ENCODE measurements around the gene MICAL3.

- TF ChIP-seq ZFP36 (IDR thresholded peaks at IDR 0.05; ENCODE audit: borderline replicate concordance, partially characterized antibody), result no peak
- no peak for TF ChIP-seq RAD21 (conservative IDR thresholded peaks at IDR 0.05 in 1 of 2, IDR thresholded peaks at IDR 0.05 in 1 of 2)
- TF ChIP-seq, protein P1, sequence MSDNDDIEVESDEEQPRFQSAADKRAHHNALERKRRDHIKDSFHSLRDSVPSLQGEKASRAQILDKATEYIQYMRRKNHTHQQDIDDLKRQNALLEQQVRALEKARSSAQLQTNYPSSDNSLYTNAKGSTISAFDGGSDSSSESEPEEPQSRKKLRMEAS (IDR thresholded peaks at IDR 0.05), result no peak
- TF ChIP-seq POLR2A (IDR thresholded peaks at IDR 0.05; ENCODE audit: low read length), result no peak
- TF ChIP-seq TFCP2L1 (CRISPR knock-in tag; IDR thresholded peaks at IDR 0.05), result no peak
- no peak for TF ChIP-seq USF2 (IDR thresholded peaks at IDR 0.05)
- no peak for TF ChIP-seq SMC3 (IDR thresholded peaks at IDR 0.05)
- TF ChIP-seq, protein P2, sequence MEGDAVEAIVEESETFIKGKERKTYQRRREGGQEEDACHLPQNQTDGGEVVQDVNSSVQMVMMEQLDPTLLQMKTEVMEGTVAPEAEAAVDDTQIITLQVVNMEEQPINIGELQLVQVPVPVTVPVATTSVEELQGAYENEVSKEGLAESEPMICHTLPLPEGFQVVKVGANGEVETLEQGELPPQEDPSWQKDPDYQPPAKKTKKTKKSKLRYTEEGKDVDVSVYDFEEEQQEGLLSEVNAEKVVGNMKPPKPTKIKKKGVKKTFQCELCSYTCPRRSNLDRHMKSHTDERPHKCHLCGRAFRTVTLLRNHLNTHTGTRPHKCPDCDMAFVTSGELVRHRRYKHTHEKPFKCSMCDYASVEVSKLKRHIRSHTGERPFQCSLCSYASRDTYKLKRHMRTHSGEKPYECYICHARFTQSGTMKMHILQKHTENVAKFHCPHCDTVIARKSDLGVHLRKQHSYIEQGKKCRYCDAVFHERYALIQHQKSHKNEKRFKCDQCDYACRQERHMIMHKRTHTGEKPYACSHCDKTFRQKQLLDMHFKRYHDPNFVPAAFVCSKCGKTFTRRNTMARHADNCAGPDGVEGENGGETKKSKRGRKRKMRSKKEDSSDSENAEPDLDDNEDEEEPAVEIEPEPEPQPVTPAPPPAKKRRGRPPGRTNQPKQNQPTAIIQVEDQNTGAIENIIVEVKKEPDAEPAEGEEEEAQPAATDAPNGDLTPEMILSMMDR (IDR thresholded peaks at IDR 0.05), result no peak
- no peak for TF ChIP-seq HOXA7 (CRISPR knock-in tag; IDR thresholded peaks at IDR 0.05)
- no peak for TF ChIP-seq REST (IDR thresholded peaks at IDR 0.05)
- no peak for TF ChIP-seq PHF8 (IDR thresholded peaks at IDR 0.05; ENCODE audit: borderline replicate concordance, low read depth)
- TF ChIP-seq FOSB (CRISPR knock-in tag; IDR thresholded peaks at IDR 0.05), result no peak
- TF ChIP-seq EHMT2 (IDR thresholded peaks at IDR 0.05; ENCODE audit: low read depth), result no peak
- no peak for TF ChIP-seq BHLHE40 (IDR thresholded peaks at IDR 0.05; ENCODE audit: low read depth, low read length)
Observed at GRCh38 chr22:17794726-17795542, 229.4 kb downstream of the MICAL3 start.
